GM10847 (cell line): ENCODE measurements around the gene PTCD3.

Experiments
- POLR2A ChIP-seq: IDR thresholded peaks from 2 replicates; pipeline ENCODE4 v1.6.1; 2011; ENCODE audit not compliant: insufficient read length; ENCODE audit errors: extremely low read depth

The PTCD3 gene

GRCh38 chr2:86160156-86160952 is 54.3 kb downstream of the PTCD3 start:
- TF ChIP-seq POLR2A, result no peak

- TF ChIP-seq POLR2A, result no peak
Measured at GRCh38 chr2:86170449-86170848, 64.4 kb downstream of the PTCD3 start.

DNA sequence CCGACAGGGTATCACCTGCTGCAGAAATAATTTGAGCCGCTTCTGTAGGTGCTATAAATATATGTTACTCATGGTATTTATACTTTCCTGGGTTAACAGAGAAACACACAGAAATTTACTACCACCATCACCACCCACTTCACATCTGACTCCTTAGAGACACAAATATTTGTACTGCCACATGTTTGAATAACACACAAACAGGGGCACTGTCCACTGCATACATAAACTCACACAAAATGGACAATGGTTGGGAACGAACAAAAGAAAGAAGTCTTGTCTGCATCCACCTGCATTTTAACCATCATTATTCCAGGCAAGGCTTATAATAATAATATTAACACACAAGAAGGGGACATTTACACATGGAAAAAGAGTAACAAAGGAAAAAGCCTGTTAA is 65.3 kb downstream of the PTCD3 start:
- no peak for TF ChIP-seq POLR2A

GRCh38 chr2:86172610-86173009 is 66.6 kb downstream of the PTCD3 start:
- no peak for TF ChIP-seq POLR2A

GRCh38 chr2:86174445-86174844 is 68.4 kb downstream of the PTCD3 start:
- no peak for TF ChIP-seq POLR2A

- no peak for TF ChIP-seq POLR2A
Measured at GRCh38 chr2:86175828-86176227, 69.8 kb downstream of the PTCD3 start.

DNA sequence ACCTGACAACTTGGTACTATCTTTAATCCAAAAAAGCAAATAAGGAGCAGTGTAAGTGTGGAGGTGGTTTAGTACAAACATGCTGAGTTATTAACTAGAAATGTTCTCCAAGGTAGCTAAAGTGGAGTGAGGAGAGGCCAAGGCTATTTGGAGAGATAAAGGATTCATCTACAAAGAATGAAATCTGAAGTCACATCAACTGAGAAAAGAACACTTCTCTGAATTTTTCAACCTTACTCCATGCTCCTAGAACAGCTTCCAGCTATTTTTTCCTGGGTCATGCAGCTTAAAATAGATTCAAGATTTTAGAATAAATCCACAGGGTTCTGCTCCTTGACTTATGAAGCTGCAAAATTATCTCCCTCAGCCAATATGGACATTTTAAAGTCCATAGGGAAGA is 70.6 kb downstream of the PTCD3 start:
- no peak for TF ChIP-seq POLR2A

- no peak for TF ChIP-seq POLR2A
Measured at GRCh38 chr2:86185517-86186212, 79.6 kb downstream of the PTCD3 start.

- no peak for TF ChIP-seq POLR2A
Measured at GRCh38 chr2:86186431-86186830, 80.4 kb downstream of the PTCD3 start.

GRCh38 chr2:86189782-86190416 is 83.9 kb downstream of the PTCD3 start:
- TF ChIP-seq POLR2A, result no peak
